HG03571 (cell line): Measurements from ENCODE around the gene CYB561D2.

Source experiments
- ATAC-seq: cut with Tn5 transposase; IDR thresholded peaks from one replicate; pipeline ENCODE4 v1.9.1; 2021; ENCODE audit not compliant: unreplicated experiment

The CYB561D2 gene

GRCh38 chr3:50358911-50359759 is 8.5 kb downstream of the CYB561D2 start, which contains the start of gene TMEM115:
Gene TMEM115 (minus strand): TSS chr3:50359521. CDS start chr3:50359063, 458 bp downstream.
- peak; percentile 99 for ATAC-seq

DNA sequence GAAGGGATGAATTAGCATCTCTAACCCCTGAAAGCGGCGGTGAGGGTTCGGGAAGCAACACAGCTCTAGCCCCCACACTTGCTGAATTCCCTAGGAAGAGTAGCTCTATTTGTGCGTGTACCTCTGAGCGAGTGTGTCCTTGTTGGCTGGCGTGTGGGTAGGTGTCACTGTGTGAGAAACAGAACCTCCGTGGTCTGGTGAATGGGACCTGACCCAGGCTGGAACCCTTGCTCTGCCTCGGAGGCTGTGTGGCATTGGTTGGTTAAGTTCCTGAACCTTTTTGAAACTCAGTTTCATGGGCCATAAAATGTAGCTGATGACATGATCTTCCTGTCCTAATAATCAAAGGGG is 9.1 kb downstream of the CYB561D2 start:
- ATAC-seq, result peak; percentile 7

DNA sequence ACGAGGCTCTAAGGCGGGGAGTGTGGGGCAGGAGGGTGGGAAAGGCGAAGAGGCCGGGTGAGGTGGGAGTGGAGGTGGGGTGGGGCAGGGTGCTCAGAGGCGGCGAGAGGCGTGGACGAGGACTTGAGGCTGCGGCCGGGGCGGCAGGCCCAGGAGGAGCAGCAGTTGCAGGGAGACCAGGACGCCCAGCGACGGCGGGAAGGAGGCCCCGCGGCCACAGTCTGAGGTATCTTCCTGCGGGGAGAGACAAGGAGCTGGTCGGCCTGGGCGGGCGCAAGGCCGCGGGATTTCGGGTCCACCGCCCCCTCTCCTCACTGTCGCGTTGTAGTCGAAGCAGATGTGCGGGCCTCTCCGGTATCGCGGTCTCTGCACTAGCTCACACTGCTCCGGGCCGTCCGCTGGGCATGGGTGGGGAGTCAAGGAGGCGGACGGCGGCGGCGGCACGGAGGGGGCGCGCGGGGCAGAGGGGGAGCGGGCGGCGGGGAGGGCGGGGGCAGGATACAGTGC is 14.0 kb downstream of the CYB561D2 start:
- ATAC-seq, result no peak

DNA sequence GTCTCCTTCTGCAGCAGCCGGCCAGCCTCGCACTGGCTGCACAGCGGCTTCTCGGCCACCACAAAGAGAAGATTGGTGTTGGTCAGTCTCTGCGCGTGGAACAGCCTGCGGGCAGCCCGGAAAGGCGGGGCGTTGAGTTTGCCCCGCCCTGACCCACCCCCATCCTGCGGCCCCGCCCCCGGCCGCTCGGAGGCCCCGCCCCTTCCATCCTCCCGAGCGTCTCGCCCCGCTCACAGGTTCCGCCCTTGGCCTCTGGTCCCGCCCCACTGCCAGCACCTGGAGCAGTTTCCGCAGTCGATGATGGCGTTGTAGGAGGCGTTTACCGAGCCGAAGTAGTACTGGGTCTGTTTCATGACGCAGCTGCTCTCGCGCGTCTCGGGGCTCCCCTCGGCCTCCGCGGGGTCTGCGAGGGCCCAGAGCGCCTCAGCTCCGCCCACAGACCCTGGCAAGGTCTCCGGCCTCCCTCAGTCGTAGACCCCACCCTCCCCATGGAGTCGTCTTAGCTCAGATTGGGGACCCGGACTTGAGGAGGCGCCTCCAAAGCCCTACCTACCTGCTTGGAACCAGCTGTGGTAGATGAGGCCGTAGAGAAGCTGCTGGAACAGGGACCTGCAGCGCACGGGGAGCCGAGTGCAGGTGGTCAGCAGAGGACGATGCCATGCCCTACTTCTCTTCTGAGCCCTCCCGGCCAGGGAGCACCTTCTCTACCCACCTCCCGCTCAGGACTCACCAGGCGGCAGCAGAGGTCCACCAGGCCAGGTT is 14.6 kb downstream of the CYB561D2 start:
- peak; percentile 80 for ATAC-seq

DNA sequence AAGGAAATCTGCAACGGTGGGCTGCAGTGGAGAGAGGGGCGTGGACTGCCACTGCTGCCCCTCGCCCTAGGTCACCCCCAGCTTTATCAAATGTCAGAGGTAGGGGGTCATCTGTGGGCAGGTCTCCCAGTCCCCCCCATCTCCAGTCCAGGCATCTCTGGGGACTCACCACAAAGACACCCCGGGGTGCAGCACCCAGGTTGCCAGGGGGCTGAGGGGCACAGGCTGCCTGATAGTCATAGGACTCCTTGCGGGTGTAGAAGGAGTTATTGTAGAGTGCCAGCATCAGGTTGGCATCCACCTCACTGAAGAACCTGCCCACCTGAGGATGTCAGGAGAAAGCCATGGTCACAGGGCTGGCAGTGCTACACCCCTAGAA is 15.2 kb downstream of the CYB561D2 start:
- ATAC-seq, result no peak

- no peak for ATAC-seq
Measured at GRCh38 chr3:50369012-50369670, 18.5 kb downstream of the CYB561D2 start.

- ATAC-seq, result no peak
Measured at GRCh38 chr3:50370594-50370993, 19.9 kb downstream of the CYB561D2 start.

DNA sequence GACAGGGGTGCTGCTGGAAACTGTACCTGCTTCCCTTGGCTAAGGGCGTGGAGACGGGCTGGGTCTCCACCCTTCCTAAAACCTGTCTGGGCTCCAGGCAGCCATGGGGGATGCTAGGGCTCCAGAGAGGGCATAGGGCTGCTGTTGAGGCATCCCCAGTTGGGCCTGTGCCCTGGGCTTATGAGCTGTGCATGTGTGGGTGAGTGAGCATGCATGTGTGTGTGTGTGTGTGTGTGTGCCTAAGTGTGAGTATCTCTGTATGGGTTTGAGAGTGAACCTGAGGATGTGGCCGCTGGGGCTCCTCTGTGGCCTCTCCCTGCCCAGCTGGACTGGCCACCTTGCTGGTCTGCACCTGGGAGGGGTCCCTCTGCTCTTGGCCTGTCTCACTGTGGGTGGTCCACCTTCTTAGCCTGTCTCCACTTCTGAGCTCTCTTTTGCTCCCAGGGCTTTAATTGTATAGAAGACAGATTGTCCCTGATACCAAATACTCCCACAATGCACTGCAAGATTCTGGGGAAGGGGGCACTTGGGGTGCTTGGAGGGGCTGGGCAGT is 20.5 kb downstream of the CYB561D2 start:
- no peak for ATAC-seq

DNA sequence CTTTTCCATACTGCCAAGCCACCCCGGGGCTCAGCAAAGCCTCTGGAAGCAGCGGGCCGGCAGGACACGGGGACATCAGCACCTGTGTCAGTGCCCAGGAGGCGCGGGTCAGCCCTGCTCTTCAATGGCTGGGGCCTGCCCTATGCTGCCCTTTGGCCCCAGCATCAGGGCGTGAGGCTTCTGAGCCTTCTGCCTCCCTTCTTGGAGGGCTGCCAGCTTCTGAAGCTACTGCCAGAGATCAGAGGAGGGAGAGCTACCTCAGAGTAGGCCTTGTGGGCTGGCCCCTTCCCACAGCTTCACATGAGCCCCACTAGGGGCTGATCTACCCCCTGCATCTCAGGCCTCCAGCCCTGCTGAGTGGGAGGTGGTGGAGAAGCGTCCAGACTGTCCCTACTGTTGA is 21.7 kb downstream of the CYB561D2 start:
- ATAC-seq, result no peak

DNA sequence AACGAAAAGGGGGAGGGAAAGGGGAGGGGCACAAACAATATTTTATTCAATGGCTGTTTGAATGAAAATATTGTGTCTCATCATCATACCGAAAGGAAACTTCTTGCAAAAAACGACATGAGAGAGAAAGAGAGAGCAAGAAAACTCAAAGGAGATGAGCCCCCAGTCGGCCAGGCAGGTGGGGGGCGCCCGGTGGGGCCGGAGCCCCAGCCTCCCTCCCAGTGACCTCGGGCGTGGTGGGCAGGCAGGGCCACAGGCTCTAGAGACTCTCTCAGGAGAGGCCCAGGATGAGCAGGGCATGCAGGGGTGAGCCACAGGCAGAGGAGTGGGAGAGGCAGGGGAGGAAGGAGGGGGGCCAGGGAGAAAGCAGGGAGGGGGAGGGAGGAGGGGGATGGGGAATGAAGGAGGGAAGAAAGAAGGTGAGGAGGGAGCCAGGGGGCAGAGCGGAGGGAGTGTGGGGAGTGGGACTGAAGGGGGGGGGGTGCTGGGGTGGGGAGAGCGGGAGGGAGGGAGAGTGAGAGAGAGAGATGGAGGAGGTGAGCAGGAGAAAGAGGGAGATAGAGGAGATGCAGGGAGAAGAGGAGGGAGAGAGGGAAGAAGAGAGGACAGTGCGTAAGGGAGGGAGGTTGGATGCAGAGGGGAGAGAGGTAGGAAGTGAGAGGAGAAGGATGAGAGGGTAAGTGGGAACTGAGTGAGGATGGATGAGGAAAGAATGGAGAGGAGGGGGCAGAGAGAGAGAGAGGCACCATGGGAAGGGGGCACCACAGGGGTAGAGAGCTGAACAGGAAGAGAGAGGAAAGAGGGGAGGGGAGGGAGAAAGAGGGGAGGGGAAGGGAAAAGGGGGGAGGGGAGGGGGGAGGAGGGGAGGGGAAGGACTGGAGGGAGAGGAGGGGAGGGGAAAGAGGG is 22.7 kb downstream of the CYB561D2 start:
- ATAC-seq, result no peak

DNA sequence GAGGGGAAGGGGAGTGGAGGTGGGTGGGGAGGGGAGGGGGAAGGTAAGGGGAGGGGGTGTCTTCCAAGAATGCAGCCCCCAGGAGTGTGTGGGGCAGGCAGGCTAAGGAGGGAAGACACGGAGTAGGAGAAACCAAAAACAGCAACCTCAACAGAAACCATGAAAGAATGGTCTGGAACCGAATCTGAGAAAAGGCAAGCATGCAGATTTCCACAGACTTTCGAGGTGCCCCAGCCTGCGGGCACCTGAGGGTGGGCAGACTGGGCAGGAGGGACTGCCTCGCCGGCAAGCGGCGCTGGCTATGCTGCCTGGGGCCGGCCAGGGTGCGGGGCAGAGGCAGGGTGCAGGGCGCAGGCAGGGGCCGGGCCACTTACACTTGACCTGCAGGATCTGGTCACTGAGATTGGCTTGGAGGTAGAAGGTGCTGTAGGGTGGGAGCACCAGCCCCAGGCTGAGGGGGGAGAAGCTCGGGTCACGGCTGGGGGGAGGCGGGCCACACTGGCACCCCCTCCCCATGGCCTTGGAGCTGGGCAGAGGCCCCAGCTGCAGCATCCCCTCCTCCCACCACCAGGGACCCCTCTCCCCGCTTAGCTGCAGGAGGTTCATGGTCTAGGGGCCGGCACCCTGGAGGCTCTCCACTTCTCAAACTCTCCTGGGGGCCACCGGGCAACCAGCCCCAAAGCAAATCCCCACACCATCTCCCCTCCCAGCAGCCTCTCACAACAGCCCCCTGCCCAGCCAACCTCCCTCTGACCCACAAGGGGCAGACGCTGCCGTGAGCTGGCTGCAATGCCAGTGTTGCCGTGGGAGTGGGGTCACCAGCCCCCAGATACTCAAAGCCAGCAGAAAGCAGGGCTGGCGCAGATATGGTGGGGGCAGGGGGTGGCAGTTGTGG is 23.9 kb downstream of the CYB561D2 start:
- ATAC-seq, result no peak

DNA sequence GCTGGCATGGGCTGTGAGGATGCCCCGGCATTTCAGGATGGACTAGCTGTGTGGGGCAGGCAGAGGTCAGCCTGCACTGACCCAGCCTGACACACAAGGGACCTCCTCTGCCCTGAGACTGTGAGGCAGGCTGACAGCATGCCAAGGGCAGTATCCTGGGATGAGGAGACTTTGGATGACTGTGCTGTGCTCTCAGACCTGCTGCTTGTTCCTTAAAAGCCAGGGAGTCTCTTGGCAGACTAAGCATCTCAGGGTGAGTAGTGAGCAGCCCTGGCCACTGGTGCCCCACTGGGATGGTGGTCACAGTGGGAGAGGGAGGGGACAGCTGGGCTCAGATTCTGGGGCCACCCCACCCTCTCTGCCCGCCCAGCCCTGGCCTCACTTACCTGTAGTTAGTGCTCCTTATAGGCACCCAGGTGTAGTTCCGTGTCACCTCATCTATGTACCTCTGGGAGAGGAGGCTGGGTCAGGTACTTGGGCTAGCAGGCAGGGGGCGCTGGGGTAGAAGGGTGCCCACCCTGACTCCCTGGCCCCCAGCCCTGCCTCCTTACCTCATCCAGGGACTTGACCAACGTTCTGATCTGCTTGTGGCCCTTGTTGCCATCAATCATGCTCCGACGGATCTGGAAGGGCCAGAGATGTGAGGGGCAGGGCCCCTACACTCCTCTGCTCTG is 24.7 kb downstream of the CYB561D2 start:
- ATAC-seq, result no peak

DNA sequence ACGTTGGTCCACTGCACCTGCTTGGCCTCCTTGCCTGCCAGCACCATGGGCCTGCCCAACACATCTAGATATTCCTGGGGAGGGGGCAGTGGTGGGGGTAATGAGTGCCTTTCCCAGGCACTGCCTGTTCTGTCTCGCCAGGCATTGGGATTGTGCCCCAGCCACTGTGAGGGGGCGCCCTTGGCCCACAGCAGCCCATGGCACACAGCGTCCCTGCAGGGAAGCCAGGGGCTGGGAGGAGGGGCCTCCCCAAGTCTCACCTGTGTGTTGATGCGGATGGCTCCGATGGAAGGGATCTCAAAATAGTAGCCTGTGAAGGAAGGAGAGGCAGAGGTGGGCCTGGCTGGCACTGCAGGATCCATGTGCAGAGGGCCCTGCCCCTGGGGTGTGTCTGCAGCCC is 27.4 kb downstream of the CYB561D2 start:
- ATAC-seq, result no peak

DNA sequence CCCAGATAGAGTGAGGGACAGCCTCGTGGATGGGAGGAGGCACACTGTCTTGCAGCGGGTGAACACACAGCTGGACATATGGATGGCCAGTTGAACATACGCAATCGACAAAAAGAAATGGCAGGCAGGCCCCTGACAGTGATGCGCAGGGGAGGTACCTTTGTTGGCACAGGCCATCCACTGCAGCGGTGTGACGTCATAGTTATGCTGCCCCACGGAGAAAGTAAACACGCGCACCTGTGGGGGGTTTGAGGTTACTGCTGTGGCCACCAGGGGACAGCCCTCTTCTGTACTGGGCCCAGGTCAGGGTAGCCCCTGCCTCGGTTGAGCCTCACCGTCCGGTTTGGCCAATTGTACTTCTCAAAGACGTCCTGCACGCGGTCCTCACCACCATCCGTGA is 28.1 kb downstream of the CYB561D2 start:
- no peak for ATAC-seq

DNA sequence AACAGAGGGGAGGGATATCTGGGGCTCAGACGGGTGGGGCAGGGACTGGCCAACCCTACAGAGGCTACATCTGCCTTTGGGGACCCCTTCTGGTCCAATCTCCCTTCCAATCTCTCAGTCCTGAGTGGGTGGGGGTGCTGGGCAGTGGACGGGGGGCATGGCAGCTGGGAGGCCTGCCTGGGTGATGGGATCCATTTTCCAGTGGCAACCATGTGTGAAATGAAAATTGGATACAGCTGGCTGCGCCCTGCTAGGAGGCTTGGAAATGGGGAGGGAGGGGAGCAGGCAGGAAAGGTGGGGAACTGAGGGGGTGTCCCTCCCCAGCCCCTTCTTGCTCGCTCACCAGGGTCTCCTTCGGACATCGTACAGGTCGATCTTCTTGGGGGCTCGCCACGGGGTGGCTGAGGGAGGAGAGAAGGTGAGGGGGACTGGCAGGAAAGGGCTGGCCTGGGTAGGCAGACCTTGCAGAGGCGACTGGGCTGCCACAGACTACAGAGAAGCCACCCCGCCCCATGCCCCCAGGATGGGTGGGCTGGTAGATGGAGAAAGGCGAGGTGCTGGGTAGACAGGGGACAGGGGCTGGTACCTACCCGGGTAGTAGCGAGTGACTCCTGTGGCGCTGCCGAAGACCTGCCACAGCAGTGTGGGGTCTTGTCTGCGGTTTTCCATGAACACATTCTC is 29.9 kb downstream of the CYB561D2 start:
- ATAC-seq, result no peak

DNA sequence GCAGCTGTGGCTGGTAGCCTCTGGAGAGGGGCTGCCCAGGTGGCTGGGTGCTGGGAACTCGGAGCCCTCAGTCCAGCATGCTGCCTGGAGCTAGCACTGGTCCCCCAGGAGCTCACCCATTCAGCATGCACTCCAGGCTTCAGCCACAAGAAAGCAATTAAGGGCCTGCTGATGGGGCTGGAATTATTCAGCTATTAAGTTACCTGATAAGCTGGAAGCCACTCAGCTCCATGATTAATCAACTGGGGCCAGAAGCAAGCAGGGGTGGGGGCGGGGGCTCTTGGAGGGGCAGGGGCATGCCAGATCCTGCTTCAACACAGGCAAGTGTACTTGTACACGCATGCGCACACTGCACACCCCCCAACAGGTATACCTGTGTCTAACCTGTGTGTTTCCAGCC is 30.7 kb downstream of the CYB561D2 start:
- ATAC-seq, result no peak

DNA sequence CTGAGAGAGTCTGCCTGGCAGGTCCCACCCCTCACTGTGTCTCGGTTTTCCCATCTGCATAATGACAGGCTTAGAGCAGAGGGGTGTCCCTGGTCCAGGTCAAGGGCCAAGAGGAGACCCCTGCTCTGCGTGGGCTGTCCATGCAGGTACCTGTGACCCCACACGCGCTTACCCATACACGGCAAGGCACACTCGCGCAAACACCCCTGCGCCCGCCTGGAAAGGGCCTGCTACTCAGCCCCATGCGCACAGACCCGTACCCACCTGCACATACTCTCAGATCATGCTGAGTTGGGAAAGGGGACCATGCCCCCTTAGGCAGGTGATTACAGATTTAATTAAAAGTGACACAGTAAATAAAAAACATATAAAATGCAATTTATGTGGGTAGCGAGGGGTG is 32.1 kb downstream of the CYB561D2 start:
- ATAC-seq, result no peak

- no peak for ATAC-seq
Measured at GRCh38 chr3:50383750-50384149, 33.1 kb downstream of the CYB561D2 start.
